Activated CD4-positive, alpha-beta T cell treated with anti-CD3 and anti-CD28 coated beads, Interleukin-2, amount 10 ng/mL, durations not matched to agents 24 days and 14 days (primary cell): ENCODE data around the gene SKAP1. TPM values are rescaled to one million over a fixed set of nuclear protein-coding genes. Genes with fewer than 3 reads are reported as not detected.
A peak's percentile ranks its signal among the peaks of the same experiment; 100 is the strongest.
"Not testable (repeated sequence)": the region's sequence is repeated elsewhere in the genome, so short reads cannot be mapped to it uniquely, and the experiment has no call there.

Source experiments
- DNase-seq: peaks from one replicate; pipeline ENCODE4 v3.0.0; 2022
- H3K27ac Mint-ChIP-seq: one replicate; pipeline ENCODE4 v1.8.0; 2022; ENCODE audit warnings: mild to moderate bottlenecking, mixed read lengths
- H3K27me3 Mint-ChIP-seq: one replicate; pipeline ENCODE4 v1.8.0; 2022; ENCODE audit warnings: mixed read lengths
- H3K36me3 Mint-ChIP-seq: one replicate; pipeline ENCODE4 v1.8.0; 2022; ENCODE audit warnings: low read depth, mild to moderate bottlenecking, mixed read lengths
- H3K4me1 Mint-ChIP-seq: one replicate; pipeline ENCODE4 v1.8.0; 2021; ENCODE audit warnings: mixed read lengths
- H3K4me3 Mint-ChIP-seq: one replicate; pipeline ENCODE4 v1.8.0; 2022; ENCODE audit warnings: mild to moderate bottlenecking, moderate library complexity, mixed read lengths
- H3K9me3 Mint-ChIP-seq: one replicate; pipeline ENCODE4 v1.8.0; 2021; ENCODE audit warnings: mixed read lengths
- intact Hi-C: fragments of 100-400 bp; cut with micrococcal nuclease; formaldehyde crosslinking; loops from one replicate; pipeline ENCODE4 v1.15.1; 2023
- total RNA-seq: library from RNA; stranded (reverse); gene quantifications from 2 replicates; pipeline ENCODE4 v1.2.3, GENCODE V29; 2022

The SKAP1 gene
- total RNA-seq, 1 donor from 2014 or later, result 59.3 TPM

DNA sequence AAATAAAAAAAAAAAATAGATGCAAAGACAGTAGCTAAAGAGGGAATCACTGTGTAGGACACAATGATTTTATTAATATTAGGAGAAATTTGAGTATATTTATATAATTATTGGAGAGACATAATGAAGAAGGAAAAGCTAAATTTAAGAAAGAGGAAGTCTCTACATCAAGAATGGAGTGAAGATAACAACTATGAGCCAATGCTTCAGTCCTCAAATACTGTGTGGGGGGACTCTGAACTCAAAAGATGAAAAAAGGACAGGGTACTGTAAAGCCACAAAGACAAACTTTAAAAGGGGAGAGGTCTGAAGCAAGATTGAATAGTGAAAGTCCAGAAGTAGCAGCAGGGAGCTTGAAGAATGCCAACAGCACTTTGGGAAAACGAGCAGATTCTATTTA, 44.7 kb downstream of the SKAP1 start:
- Mint-ChIP-seq H3K36me3 (peaks cover 53% of the 10 kb centered on the region), H3K9me3 (no peaks in the 10 kb centered on the region), H3K4me3 (no peak overlapping the region), H3K4me1 (peaks cover 21% of the 10 kb centered on the region), H3K27ac (no peak overlapping the region), H3K27me3 (no peaks in the 10 kb centered on the region)
- intact Hi-C loops, result no loop called here
- peak; percentile 18 for DNase-seq

DNA sequence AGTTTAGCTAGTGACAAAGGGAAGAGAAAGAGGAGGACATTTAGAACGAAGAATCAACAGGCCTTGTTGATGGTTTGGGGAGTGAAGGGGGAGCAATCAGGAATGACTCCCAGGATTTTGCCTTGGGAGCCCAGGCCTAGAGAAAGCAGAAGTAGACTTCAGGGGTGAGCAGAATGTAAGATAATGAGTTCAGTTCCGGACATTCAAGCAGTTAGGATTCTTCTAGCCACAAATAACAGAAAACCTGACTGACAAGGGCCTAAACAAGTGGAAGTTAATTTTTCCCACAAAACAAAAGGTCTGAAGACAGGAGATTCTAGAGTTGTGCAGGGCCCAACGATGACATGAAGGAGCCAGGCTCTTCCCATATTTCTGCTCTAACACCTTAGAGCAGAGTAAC, 45.9 kb downstream of the SKAP1 start:
- H3K4me3 Mint-ChIP-seq, result no peak overlapping the region
- peaks cover 14% of the 10 kb centered on the region for H3K4me1 Mint-ChIP-seq
- peaks cover 46% of the 10 kb centered on the region for H3K36me3 Mint-ChIP-seq
- no peaks in the 10 kb centered on the region for H3K9me3 Mint-ChIP-seq
- no peaks in the 10 kb centered on the region for H3K27me3 Mint-ChIP-seq
- no peak overlapping the region for H3K27ac Mint-ChIP-seq
- no peak for DNase-seq
- intact Hi-C loops, result no loop called here

DNA sequence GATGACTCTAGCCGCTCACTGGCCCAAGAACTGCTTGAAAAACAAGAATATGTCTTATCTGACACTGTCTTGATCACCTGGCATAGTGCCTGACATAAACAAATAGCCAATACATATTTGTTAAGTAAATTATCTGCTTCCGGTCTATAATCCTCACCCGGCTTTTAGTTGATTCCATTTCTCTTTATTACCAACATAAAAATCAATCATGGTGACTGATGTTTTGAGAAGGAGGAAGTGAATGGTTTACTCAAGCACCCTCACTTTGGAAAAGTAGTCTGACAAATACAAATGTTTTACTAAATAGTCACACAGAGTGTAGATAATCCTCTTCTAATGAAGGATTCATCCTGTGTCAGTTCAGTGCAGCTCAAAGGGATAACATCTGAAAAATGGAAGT, 47.0 kb downstream of the SKAP1 start:
- H3K27ac Mint-ChIP-seq, result no peak overlapping the region
- DNase-seq, result no peak
- no peaks in the 10 kb centered on the region for H3K9me3 Mint-ChIP-seq
- no peak overlapping the region for H3K4me3 Mint-ChIP-seq
- H3K4me1 Mint-ChIP-seq, result peaks cover 13% of the 10 kb centered on the region
- H3K36me3 Mint-ChIP-seq, result peaks cover 43% of the 10 kb centered on the region
- H3K27me3 Mint-ChIP-seq, result no peaks in the 10 kb centered on the region
- intact Hi-C loops, result no loop called here

DNA sequence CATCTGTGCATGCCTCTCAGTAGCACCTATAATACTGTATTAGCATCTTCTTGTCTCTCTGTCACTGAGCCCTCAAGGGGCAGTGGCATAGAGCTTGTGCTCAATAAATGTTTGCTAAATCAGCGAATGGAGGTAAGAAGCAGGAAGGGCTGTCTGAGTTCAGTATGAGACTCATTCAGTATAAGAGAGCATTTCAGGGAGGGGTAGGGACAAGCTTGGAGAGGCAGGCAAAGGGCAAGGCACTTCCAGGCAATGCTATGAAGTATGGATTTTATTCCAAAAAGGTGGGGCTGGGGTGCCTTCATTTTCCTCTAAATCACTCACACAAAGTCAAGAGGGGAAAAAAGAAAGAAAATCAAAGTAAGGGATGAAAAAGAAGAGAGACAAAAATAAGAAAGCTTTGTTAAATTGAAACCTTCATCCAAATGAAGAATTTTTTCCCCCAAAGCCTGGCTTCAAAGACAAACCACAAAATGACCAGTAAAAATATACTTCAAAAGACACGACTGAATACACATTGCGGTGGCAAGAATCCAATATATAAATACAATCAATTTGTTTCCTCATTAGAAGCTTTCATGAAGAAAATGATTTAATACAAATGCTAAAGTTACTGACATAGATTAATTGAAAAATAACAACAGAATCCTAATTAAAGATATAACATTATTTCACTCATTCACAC, 51.2 kb downstream of the SKAP1 start:
- Mint-ChIP-seq H3K4me3 (no peak overlapping the region), H3K36me3 (peaks cover 31% of the 10 kb centered on the region), H3K27ac (no peak overlapping the region), H3K4me1 (peaks cover 10% of the 10 kb centered on the region), H3K27me3 (no peaks in the 10 kb centered on the region), H3K9me3 (no peaks in the 10 kb centered on the region)
- intact Hi-C loops, result no loop called here
- DNase-seq, result no peak

DNA sequence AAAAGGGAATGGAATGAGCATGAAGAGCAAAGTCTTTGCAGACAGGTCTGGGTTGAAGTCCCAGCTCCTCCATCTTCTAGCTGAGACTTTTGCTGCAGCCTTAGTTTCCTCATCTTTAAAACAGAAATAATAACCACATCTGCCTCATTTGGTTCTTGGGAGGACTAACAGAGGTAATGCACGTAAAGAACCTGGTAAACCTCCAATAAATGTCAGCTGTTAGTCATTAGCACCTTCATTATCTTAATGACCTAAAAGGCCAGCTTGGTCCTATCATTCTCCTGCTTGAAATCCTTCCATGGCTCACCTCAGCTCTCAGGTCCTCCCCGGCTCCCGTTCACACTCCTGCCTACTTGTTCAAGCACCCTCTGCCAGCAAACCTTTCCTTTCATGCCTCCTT, 51.8 kb downstream of the SKAP1 start:
- Mint-ChIP-seq H3K27ac (no peak overlapping the region), H3K36me3 (peaks cover 32% of the 10 kb centered on the region), H3K4me1 (peaks cover 14% of the 10 kb centered on the region), H3K27me3 (no peaks in the 10 kb centered on the region), H3K9me3 (no peaks in the 10 kb centered on the region), H3K4me3 (no peak overlapping the region)
- peak; percentile 37 for DNase-seq
- intact Hi-C loops, result no loop called here

DNA sequence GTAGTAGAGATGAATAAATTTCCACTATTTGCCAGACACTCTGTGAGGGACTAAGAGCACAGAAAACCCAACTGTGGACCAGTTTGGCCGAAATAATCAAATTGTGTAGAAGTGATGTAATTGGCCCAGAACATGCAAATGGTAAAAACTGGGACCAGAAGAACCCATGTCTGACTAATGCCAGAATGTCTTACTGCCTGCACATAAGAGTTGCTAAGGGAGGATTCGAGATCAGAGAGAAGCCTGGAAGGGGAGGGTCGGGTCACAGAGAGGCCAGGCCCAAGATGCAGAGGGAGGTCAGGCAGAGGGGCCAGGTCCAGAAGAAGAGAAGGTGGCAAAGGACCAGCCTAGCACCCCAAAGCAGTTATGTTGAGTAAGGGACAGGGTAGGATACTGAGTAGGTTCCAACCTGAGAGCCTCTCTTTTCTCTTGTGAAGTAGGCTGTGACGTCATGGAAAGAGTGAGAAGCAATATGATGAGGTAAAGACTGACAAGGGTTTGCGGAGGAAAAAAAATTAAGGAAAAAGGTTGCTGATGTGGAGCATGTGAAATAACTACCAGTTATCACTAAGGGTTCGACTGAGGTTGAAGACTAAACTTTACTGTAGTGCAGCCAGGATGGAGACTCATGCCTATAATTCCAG, 53.2 kb downstream of the SKAP1 start:
- DNase-seq, result no peak
- peaks cover 26% of the 10 kb centered on the region for H3K36me3 Mint-ChIP-seq
- intact Hi-C loops, result no loop called here
- H3K4me1 Mint-ChIP-seq, result peaks cover 20% of the 10 kb centered on the region
- H3K9me3 Mint-ChIP-seq, result no peaks in the 10 kb centered on the region
- H3K27me3 Mint-ChIP-seq, result no peaks in the 10 kb centered on the region
- no peak overlapping the region for H3K4me3 Mint-ChIP-seq
- H3K27ac Mint-ChIP-seq, result no peak overlapping the region

DNA sequence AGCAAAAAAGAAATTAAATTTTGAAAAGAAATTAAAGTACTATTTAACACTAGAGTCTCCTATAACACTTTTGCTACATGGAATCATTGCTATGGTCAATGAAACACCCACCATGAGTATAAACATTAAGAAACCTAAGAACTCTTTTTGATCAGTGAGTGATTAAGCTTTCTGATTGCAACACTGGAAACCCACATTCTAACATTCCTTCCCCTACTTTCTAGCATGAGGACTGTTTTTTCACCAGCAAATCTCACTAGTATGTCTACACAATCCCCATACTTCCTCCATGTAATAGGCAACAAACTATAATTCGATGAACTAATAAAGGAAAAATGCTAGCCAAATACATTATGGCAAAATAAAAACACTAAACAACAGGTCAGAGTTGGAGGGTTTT, 54.7 kb downstream of the SKAP1 start:
- Mint-ChIP-seq H3K36me3 (peaks cover 27% of the 10 kb centered on the region), H3K27me3 (no peaks in the 10 kb centered on the region), H3K4me3 (no peak overlapping the region), H3K27ac (no peak overlapping the region), H3K9me3 (no peaks in the 10 kb centered on the region), H3K4me1 (peaks cover 18% of the 10 kb centered on the region)
- intact Hi-C loops, result no loop called here
- no peak for DNase-seq

DNA sequence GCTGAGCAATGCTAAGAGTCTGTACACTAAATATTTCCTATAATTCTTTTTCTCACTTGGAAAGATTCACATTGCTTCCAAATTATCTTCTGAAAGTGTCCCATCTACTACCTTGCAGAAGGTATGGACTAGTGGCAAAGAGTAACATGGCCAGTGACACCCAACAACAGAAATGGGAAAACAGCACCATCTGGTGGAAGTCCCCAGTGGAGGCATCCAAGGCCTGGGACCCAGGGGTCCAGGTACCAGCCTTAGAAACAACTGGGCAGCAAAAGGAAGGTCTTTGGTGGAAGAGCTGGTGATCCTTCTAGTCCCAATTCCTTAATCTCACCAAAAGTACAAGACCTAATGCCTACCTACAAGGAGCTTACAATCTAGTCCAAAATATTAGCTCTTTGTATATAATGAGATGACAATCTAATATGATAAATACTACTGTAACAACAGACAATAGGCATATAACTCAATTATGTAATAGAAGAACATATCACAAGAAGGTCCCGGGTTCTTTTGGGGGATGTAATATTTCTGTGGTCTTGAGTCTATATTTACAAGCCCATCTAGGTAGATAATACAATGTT, 55.3 kb downstream of the SKAP1 start:
- peak; percentile 75 for DNase-seq
- H3K4me3 Mint-ChIP-seq, result no peak overlapping the region
- H3K36me3 Mint-ChIP-seq, result peaks cover 25% of the 10 kb centered on the region
- peaks cover 20% of the 10 kb centered on the region for H3K4me1 Mint-ChIP-seq
- H3K27ac Mint-ChIP-seq, result no peak overlapping the region
- intact Hi-C loops, result no loop called here
- H3K9me3 Mint-ChIP-seq, result no peaks in the 10 kb centered on the region
- H3K27me3 Mint-ChIP-seq, result no peaks in the 10 kb centered on the region

DNA sequence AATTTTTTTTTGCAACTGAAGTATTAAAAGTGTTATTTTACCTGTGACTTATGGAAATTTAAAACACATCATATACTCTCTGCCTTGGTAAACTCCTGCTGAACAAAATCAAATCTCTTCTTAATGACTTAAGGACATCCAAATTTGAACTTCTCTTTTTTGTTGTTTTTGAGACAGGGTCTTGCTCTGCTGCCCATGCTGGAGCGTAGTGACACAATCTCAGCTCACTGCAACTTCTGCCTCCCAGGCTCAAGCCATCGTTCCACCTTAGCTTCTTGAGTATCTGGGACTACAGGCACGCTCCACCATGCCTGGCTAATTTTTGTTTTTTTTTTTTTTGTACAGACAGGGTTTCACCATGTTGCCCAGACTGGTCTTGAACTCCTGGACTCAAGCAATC, 56.1 kb downstream of the SKAP1 start:
- Mint-ChIP-seq H3K27me3 (no peaks in the 10 kb centered on the region), H3K36me3 (peaks cover 27% of the 10 kb centered on the region), H3K4me3 (no peak overlapping the region), H3K9me3 (no peaks in the 10 kb centered on the region), H3K4me1 (peaks cover 20% of the 10 kb centered on the region), H3K27ac (no peak overlapping the region)
- no peak for DNase-seq
- intact Hi-C loops, result no loop called here

DNA sequence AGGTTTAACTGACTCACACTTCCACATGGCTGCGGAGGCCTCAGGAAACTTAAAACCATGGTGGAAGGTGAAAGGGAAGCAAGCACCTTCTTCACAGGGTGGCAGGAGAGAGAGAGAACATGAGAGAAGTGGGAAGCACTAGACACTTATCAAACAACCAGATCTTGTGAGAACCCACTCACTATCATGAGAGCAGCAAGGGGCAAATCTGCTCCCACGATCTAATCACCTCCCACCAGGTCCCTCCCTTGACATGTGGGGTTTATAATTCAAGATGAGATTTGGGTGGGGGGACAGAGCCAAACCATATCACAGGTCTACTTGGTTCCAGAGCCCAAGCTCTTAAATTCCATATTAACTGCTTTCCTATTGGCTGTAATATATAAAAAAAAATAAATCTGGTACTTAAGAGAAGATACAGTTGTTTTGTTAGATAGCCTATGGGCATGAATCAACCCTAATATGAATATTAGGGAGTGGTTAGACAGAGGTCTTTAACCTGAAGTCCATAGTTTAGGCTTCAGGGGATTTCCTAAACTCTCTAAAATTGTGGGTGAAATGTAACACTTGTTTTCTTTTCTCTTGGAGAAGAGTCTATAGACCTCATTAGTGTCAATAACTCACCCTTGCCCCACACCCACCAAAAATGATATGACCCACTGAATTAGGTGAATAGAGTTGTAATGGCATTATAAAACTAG, 56.7 kb downstream of the SKAP1 start:
- H3K4me1 Mint-ChIP-seq, result peaks cover 20% of the 10 kb centered on the region
- no peaks in the 10 kb centered on the region for H3K27me3 Mint-ChIP-seq
- H3K36me3 Mint-ChIP-seq, result peaks cover 29% of the 10 kb centered on the region
- intact Hi-C loops, result no loop called here
- peak overlapping the region; percentile 72 for H3K27ac Mint-ChIP-seq
- H3K9me3 Mint-ChIP-seq, result no peaks in the 10 kb centered on the region
- H3K4me3 Mint-ChIP-seq, result no peak overlapping the region
- no peak for DNase-seq

DNA sequence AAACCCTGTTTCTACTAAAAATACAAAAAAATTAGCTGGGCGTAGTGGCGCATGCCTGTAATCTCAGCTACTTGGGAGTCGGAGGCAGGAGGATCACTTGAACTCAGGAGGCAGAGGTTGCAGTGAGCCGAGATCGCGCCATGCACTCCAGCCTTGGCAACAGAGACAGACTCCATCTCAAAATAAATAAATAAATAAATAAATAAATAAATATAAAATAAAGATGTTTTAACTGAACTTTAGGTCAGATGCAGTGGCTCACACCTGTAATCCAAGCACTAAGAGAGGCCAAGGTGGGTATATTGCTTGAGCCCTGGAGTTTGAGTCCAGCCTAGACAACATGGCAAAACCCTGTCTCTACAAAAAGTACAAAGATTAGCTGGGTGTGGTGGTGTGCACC, 61.0 kb downstream of the SKAP1 start:
- H3K4me3 Mint-ChIP-seq, intact Hi-C loops, H3K27ac Mint-ChIP-seq, DNase-seq, H3K9me3 Mint-ChIP-seq, H3K27me3 Mint-ChIP-seq: not testable (repeated sequence)
- Mint-ChIP-seq H3K36me3 (peaks cover 33% of the 10 kb centered on the region), H3K4me1 (peaks cover 19% of the 10 kb centered on the region)

DNA sequence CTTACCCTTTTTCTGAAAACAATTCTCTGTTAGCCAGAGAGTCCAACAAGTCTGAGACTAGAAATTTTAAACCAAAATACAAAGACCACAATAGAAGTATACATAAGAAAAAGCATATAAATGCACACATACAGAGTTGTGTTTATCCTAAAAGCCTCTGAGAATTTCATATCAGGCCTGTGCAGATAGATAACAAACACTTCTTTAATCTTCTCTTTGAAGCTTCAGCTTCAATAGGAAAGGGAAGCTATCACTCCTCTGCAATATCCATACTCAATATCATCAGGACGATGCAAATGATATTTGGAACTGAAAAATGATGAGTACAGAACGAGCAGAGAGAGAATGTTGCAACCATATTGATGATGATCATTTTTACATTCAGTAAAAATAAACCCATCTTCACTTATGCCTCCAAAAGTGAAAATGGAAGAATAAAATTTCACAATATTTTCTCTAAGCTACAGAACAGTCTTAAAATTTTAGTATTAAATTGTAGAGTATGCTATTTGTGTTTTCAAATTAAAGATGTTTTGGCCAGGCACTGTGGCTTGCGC, 61.6 kb downstream of the SKAP1 start:
- Mint-ChIP-seq H3K27me3 (no peaks in the 10 kb centered on the region), H3K4me3 (no peak overlapping the region), H3K27ac (no peak overlapping the region), H3K4me1 (peaks cover 14% of the 10 kb centered on the region), H3K9me3 (no peaks in the 10 kb centered on the region), H3K36me3 (peaks cover 31% of the 10 kb centered on the region)
- no peak for DNase-seq
- intact Hi-C loops, result no loop called here

DNA sequence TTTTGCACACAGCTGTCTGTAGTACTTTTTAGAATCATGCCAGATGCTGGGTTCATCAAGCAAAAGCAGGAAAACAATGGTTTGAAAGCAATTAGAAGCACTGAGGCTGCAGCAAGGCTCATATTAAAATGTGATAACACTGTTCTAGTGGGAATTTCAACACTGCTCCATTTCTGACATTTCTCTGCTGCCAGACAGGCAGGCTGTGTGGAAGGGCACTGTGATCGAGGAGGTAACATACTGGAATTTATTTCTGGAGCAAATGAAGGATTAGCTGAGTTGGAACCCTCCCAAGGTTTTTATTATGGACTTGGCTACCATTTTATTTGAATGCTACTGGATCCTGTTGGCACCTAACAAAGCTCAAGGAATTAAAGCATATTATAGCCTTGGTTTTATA, 66.9 kb downstream of the SKAP1 start:
- H3K27ac Mint-ChIP-seq, result no peak overlapping the region
- DNase-seq, result no peak
- no peaks in the 10 kb centered on the region for H3K9me3 Mint-ChIP-seq
- peaks cover 22% of the 10 kb centered on the region for H3K36me3 Mint-ChIP-seq
- intact Hi-C loops, result no loop called here
- peaks cover 6% of the 10 kb centered on the region for H3K4me1 Mint-ChIP-seq
- H3K27me3 Mint-ChIP-seq, result no peaks in the 10 kb centered on the region
- no peak overlapping the region for H3K4me3 Mint-ChIP-seq
